Muscle of leg (tissue), 11 donors: ENCODE measurements around the gene MTG1. TPM values are rescaled to one million over a fixed set of nuclear protein-coding genes. Genes with fewer than 3 reads are reported as not detected.
A peak's percentile ranks its signal among the peaks of the same experiment; 100 is the strongest.
"Not testable (repeated sequence)": the region's sequence is repeated elsewhere in the genome, so short reads cannot be mapped to it uniquely, and the experiment has no call there.

Source experiments
- DNase-seq: peaks from one replicate; pipeline ENCODE4 v3.0.0; 2013
- H3K27ac ChIP-seq: one replicate; pipeline ENCODE4 v1.5.1; 2013; ENCODE audit warnings: mild to moderate bottlenecking, low read length, control low read depth
- H3K27me3 ChIP-seq: one replicate; pipeline ENCODE4 v1.6.1; 2013; ENCODE audit warnings: low read length; ENCODE audit not compliant: control insufficient read depth, insufficient read depth
- H3K36me3 ChIP-seq: one replicate; pipeline ENCODE4 v1.6.1; 2013; ENCODE audit warnings: low read length; ENCODE audit not compliant: control insufficient read depth, insufficient read depth
- H3K4me1 ChIP-seq: one replicate; pipeline ENCODE4 v1.6.1; 2013; ENCODE audit warnings: low read length; ENCODE audit not compliant: control insufficient read depth, insufficient read depth
- H3K4me3 ChIP-seq: one replicate; pipeline ENCODE4 v1.5.1; 2013; ENCODE audit warnings: low read length, control low read depth
- H3K9me3 ChIP-seq: replicated peaks from 2 replicates; pipeline ENCODE4 v1.6.1; 2013; ENCODE audit warnings: low read depth, low read length; ENCODE audit not compliant: control insufficient read depth
- WGBS: methylation state at CpG from one replicate; pipeline ENCODE4 v1.1.5; 2013; ENCODE audit warnings: missing lambda C conversion rate; ENCODE audit not compliant: insufficient coverage; 5-methylcytosine and 5-hydroxymethylcytosine counted together
- polyA plus RNA-seq, 8 donors: library from polyadenylated mRNA; unstranded; fragments of 120-200 nt; gene quantifications; one replicate each; pipeline versions ENCODE4 v1.2.1 to v1.2.3, GENCODE V29; 2013; ENCODE audit warnings: inconsistent platforms in 1 of 8, low replicate concordance in 1 of 8; ENCODE audit not compliant: insufficient read length in 8 of 8, insufficient read depth in 1 of 8
- total RNA-seq: library from RNA; stranded (reverse); fragments of 120-200 nt; gene quantifications from one replicate; pipeline ENCODE4 v1.2.4, GENCODE V29; 2013

The MTG1 gene
- total and polyA plus RNA-seq, 9 donors, result 22.7 to 52.3 (median 40.4) TPM

DNA sequence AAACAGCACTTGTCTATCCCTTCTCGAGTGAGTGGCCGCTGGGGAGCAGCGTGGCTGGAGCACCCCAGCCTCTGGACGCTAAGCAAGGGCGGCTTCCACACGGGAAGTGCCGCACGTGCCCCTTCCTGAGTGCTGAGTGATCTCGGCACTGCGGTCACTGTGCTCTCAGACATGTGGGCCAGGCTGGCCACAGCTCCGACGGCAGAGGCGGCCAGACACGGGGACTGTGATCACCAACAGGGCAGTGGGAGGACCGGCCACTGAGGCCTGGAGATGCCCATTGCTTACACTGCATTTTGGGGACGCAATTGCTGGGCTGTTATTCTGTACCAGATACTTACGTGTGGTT is 27.9 kb upstream of the MTG1 start:
- Histone ChIP-seq H3K4me3 (no peak overlapping the region), H3K9me3 (peaks cover 1% of the 10 kb centered on the region), H3K36me3 (peaks cover 74% of the 10 kb centered on the region), H3K27me3 (no peaks in the 10 kb centered on the region), H3K4me1 (peaks cover 24% of the 10 kb centered on the region), H3K27ac (no peak overlapping the region)
- DNase-seq, result no peak
- 87% methylated on average over 17 of the region's 17 CpGs for WGBS

DNA sequence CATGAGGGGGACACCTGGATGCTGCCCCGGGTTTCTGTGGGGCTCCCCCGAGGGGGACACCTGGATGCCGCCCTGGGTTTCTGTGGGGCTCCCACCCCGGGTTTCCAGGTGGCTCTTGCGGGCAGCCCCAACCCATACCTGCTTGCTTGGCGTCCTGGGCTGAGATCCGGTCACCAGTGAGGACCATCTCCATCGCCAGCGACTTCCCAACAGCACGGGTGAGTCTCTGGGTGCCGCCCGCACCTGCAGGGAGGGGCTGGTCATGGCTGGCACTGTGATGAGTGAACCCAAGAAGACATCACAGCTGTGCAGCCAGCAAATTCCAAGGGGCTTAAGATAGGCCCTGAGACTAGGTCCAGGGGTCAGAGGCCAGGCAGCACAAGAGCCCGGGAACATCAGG is 27.2 kb upstream of the MTG1 start:
- no peaks in the 10 kb centered on the region for H3K9me3 ChIP-seq
- no peaks in the 10 kb centered on the region for H3K27me3 ChIP-seq
- DNase-seq, result no peak
- peaks cover 74% of the 10 kb centered on the region for H3K36me3 ChIP-seq
- H3K4me3 ChIP-seq, result no peak overlapping the region
- no peak overlapping the region for H3K27ac ChIP-seq
- peaks cover 30% of the 10 kb centered on the region for H3K4me1 ChIP-seq
- WGBS, result 90% methylated on average over 11 of the region's 13 CpGs

DNA sequence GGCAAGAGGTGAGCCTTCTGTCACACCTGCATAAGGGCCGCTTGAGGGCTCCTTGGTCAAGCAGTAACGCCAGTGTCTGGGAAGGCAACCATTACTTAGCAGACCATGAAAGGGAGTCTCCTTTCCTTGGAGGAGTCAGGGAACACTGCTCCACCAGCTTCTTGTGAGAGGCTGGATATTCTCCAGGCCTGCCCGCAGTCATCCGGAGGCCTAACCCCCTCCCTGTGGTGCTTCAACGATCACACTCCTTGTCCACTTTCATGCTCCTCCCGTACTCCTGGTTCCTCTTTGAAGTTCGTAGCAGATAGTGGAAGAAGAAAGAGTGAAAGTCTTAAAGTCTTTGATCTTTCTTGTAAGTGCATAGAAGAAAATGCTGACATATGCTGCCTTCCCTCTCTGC is 26.5 kb upstream of the MTG1 start:
- Histone ChIP-seq H3K36me3 (peaks cover 67% of the 10 kb centered on the region), H3K4me1 (peaks cover 37% of the 10 kb centered on the region)
- not testable (repeated sequence) for H3K27ac ChIP-seq, H3K4me3 ChIP-seq, H3K27me3 ChIP-seq, DNase-seq, H3K9me3 ChIP-seq
- WGBS, result no CpG with 5 or more reads among the region's 7 CpGs

DNA sequence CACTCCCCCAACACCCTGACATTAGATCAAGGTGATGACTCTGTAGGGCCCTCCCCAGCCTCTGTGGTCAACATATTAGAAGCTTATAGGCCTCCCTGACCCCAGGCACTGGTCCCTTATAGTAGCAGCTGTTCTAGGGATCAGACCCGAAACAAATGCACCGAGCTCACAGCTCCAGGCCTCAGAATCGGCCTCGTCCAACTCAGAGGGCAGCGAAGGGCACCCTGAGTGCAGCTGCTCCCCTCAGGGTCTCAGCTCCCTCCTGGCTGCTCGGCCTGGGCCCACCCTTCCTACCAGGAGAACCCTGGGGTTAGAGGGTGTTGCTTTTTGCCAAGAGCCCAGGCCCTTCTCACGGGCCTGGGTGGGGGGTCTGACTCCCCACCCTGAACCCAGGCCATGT is 25.8 kb upstream of the MTG1 start:
- Histone ChIP-seq H3K4me1 (peaks cover 38% of the 10 kb centered on the region), H3K27ac (no peak overlapping the region), H3K4me3 (no peak overlapping the region), H3K9me3 (no peaks in the 10 kb centered on the region), H3K36me3 (peaks cover 60% of the 10 kb centered on the region), H3K27me3 (no peaks in the 10 kb centered on the region)
- WGBS, result 82% methylated on average over 6 of the region's 7 CpGs
- DNase-seq, result no peak

DNA sequence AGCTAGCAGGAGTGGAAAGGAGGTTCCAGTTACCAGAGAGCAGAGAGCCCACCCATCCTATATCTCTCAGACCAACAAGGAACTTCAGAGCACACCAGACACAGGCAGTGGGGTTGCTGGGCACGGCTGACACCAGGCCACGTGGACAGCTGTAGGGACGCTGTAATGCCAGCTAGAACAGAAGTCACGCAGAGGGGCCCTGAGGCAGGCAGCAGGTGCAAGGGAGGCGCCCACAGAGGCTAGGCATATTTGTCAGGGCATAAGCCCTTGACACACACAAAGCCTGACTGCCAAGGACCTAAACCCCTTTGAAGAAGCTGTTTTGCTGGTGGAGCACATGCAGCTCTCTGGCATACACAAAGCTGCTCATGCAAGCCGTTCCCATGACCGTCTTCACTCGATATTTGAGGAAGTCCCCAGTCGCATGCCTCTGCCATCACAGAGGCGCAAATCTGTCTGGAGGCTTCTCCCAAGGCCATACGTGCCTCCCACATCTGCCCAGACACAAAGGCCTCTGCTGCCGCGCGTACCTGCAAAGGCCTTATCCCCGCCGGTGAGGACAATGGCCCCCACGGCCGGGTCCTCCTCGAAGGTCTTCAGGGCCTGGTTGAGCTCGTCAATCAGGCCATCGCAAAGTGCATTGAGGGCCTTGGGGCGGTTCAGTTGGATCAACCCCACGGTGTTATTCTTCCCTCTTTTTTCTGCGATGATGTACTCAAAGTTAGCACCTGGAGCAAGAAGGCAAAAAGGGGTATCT is 23.7 kb upstream of the MTG1 start:
- Histone ChIP-seq H3K4me1 (peaks cover 42% of the 10 kb centered on the region), H3K27ac (peak overlapping the region; percentile 56), H3K27me3 (no peaks in the 10 kb centered on the region), H3K36me3 (peaks cover 47% of the 10 kb centered on the region), H3K4me3 (no peak overlapping the region), H3K9me3 (no peaks in the 10 kb centered on the region)
- WGBS, result 91% methylated on average over 23 of the region's 24 CpGs
- peak; percentile 44 for DNase-seq

DNA sequence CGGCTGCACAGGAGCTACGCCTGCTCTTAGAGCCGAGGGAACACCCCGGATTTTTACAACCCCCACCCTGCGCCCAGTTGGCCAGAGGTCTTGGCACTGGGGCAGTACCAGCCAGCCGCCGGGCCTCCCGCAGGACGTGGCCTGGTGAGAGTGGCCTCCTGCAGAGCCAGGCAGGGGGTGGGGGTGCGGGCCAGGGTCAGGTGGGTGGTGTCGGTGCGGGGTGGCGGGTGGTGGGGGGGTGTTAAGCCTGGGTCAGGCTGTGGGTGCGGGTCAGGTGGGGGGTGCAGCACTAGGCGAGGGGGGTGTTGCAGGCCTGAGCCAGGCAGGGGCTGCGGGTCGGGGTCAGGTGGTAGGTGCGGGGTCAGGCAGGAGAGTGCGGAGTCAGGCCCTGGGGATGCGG is 21.4 kb upstream of the MTG1 start:
- H3K4me3 ChIP-seq, result peak overlapping the region; percentile 76
- 57% methylated on average over 9 of the region's 20 CpGs for WGBS
- no peaks in the 10 kb centered on the region for H3K27me3 ChIP-seq
- DNase-seq, result no peak
- H3K36me3 ChIP-seq, result peaks cover 28% of the 10 kb centered on the region
- no peak overlapping the region for H3K27ac ChIP-seq
- peaks cover 48% of the 10 kb centered on the region for H3K4me1 ChIP-seq
- no peaks in the 10 kb centered on the region for H3K9me3 ChIP-seq

DNA sequence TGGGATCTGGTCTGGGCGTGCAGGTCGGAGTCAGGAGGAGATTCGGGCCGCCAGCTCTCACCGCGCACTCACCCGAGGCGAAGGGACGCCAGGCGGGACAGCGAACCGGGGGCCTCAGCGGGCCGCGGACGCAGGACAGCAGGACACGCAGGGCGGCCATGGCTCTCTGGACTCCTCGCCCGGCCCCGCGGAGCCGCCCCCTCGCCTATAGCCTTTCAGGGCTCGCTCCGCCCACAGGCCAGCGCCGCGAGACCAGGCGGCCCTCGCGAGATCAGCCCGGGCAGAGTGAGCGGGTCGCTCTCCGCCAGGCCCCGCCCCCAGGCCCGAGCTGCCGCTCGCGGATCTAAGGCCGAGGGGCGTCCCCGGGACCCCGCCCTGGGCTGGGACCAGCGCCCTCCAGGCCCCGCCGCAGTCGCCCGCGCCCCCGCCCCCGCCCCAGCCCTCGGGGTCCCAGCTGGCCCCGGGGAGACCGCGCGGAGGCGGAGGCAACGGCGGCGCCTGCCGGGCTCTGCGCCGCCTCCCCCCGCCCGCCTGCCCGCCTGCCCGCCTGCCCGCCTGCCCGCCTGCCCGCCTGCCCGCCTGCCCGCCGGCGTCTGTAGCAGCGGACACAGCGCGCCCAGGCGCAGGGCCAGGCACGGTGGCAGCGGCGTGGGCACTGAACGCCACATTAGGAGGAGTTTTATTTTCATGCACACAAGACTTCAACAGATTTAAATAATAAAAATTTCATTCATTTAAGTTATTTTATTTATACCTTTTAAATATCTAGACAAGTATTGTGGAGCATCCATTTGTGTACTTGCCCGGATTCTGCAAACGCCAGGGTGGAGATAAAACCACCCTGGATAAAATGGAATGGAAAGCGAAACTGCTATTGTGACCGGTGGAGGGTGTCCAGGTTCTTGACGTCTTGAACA is 20.5 kb upstream of the MTG1 start, which contains the start of gene ECHS1:
Gene ECHS1 (minus strand): TSS at position 181 of the 917 bp plus-strand sequence. CDS start 21 bp downstream, at position 160.
- Histone ChIP-seq H3K4me3 (peak within 1 kb of the TSS; percentile 76), H3K4me1 (peaks cover 51% of the 10 kb centered on the region), H3K27me3 (no peaks in the 10 kb centered on the region), H3K9me3 (no peaks in the 10 kb centered on the region), H3K36me3 (peaks cover 23% of the 10 kb centered on the region), H3K27ac (peak within 1 kb of the TSS; percentile 71)
- 3% methylated on average over 70 of the region's 89 CpGs for WGBS
- DNase-seq, result peak; percentile 98

DNA sequence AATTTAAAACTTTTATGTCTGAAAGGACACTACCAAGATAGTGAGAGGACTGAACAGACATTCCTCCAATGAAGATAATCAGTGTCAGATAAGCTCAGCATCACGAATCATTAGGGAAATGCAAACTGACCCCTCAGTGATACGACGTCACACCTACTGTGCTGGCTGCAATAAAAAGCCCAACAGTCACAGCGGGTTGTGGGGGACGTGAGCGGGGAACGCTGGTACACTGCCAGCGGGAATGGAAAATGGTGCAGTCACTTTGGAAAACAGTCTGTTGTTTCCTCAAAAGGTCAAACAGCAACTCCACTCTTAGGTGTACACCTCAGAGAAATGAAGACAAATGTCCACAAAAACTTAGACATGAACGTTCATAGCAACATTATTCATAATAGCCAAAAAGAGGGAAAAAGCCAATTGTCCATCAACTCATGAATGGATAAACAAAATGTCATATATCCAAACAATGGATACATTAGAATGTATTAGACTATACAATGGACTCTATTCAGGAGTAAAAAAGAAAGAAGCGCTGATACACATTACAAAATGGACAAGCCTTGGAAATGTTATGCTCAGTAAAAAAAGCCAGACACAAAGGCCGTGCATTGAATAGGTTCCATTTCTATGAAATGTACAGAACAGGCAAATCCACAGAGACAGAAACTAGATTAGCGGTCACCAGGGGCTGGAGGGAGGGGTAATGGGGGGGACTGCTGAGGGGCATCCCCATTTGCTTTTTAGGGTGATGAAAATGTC is 18.4 kb upstream of the MTG1 start:
- no peak for DNase-seq
- Histone ChIP-seq H3K4me1 (peaks cover 42% of the 10 kb centered on the region), H3K27me3 (no peaks in the 10 kb centered on the region), H3K27ac (no peak overlapping the region), H3K9me3 (no peaks in the 10 kb centered on the region), H3K36me3 (peaks cover 7% of the 10 kb centered on the region), H3K4me3 (no peak overlapping the region)
- 71% methylated on average over 3 of the region's 12 CpGs for WGBS

DNA sequence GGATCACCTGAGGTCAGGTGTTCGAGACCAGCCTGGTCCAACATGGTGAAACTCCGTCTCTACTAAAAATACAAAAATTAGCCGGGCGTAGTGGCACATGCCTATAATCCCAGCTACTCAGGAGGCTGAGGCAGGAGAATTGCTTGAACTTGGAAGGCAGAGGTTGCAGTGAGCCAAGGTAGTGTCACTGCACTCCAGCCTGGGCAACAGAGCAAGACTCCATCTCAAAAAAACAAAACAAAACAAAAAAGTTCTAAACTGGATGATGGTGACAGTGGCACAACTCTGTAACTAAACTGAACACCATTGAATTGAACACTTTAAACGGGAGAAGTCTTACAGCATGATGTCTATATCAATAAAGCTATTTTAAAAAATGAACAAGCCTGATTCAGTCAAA is 17.8 kb upstream of the MTG1 start:
- WGBS, result no CpG with 5 or more reads among the region's 5 CpGs

More for the DNA sequence above, 17.8 kb upstream of the MTG1 start:
- not testable (repeated sequence) for H3K27me3 ChIP-seq, H3K27ac ChIP-seq, H3K36me3 ChIP-seq, H3K4me3 ChIP-seq, H3K9me3 ChIP-seq, DNase-seq
- H3K4me1 ChIP-seq, result peaks cover 38% of the 10 kb centered on the region
